D721Med (cell line): ENCODE results near the gene CD80.

Source experiments
- DNase-seq: peaks from one replicate; pipeline ENCODE4 v3.0.0; 2011; ENCODE audit warnings: low spot score; ENCODE audit not compliant: insufficient read length
- FAIRE-seq: peaks from 2 replicates; lab custom pipeline; 2011; peaks lifted over from hg19 to GRCh38; lab: Jason Lieb, UNC
- CTCF ChIP-seq: IDR thresholded peaks from 2 replicates; pipeline ENCODE4 v1.5.1; 2012; ENCODE audit warnings: mild to moderate bottlenecking, control low read depth; ENCODE audit not compliant: insufficient read depth; ENCODE audit errors: missing control alignments

Gene CD80

GRCh38 chr3:119483101-119483500 lies 76.3 kb downstream of the CD80 start:
- TF ChIP-seq CTCF, result no peak

GRCh38 chr3:119481079-119481478 lies 78.3 kb downstream of the CD80 start:
- DNase-seq (no peak), FAIRE-seq (no peak)
- no peak for TF ChIP-seq CTCF

More at GRCh38 chr3:119483101-119483500, 76.3 kb downstream of the CD80 start:
- no peak for FAIRE-seq
- no peak for DNase-seq
